Muscle layer of duodenum (tissue), 2 donors: Measurements from ENCODE around the gene TEX261.

ENCODE experiments used
- H3K27ac ChIP-seq: one replicate; pipeline ENCODE4 v1.7.0; 2013; ENCODE audit warnings: mild to moderate bottlenecking, low read length
- H3K27me3 ChIP-seq: one replicate; pipeline ENCODE4 v1.7.0; 2013; ENCODE audit warnings: low read depth, mild to moderate bottlenecking, control low read depth, low read length
- H3K36me3 ChIP-seq, 2 donors: one replicate each; pipeline ENCODE4 v1.7.0; 2013; ENCODE audit warnings: low read length in 2 of 2, control low read depth in 1 of 2, mild to moderate bottlenecking in 1 of 2; ENCODE audit not compliant: insufficient read depth in 2 of 2, control insufficient read depth in 1 of 2
- H3K4me1 ChIP-seq, 2 donors: one replicate each; pipeline ENCODE4 v1.7.0; 2013; ENCODE audit warnings: low read length in 2 of 2, mild to moderate bottlenecking in 2 of 2, control low read depth in 1 of 2, moderate library complexity in 1 of 2; ENCODE audit not compliant: insufficient read depth in 2 of 2, control insufficient read depth in 1 of 2
- H3K4me3 ChIP-seq, 2 donors: one replicate each; pipeline ENCODE4 v1.7.0; 2013; ENCODE audit warnings: low read length in 2 of 2, low read depth in 1 of 2, mild to moderate bottlenecking in 1 of 2
- H3K9me3 ChIP-seq, 2 donors: one replicate each; pipeline ENCODE4 v1.7.0; 2013; ENCODE audit warnings: low read length in 2 of 2, control low read depth in 1 of 2, mild to moderate bottlenecking in 1 of 2; ENCODE audit not compliant: control insufficient read depth in 1 of 2
- donor health status: healthy.

Gene TEX261

DNA sequence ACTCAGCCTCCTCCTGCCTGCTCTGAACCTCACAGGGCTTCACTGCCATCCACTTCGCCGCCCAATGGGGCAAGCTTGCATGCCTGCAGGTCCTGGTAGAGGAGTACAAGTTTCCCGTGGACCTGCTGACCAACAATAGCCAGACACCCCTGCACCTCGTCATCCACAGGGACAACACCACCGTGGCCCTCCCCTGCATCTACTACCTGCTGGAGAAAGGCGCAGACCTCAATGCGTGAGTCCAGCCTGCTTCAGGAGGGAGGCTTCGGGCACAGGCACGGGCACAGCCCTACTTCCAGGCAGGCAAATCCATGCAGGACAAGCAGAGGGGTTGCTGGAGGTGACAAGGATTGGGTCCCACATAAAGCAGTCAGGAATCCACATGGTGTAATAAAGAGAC, 15.0 kb downstream of the TEX261 start:
- Histone ChIP-seq H3K4me3 (no peak overlapping the region), H3K27ac (no peak overlapping the region), H3K27me3 (no peaks in the 10 kb centered on the region), H3K9me3 (no peaks in the 10 kb centered on the region), H3K4me1 (peaks cover 0 to 9% of the 10 kb centered on the region in 2 donors), H3K36me3 (no peaks in the 10 kb centered on the region)

DNA sequence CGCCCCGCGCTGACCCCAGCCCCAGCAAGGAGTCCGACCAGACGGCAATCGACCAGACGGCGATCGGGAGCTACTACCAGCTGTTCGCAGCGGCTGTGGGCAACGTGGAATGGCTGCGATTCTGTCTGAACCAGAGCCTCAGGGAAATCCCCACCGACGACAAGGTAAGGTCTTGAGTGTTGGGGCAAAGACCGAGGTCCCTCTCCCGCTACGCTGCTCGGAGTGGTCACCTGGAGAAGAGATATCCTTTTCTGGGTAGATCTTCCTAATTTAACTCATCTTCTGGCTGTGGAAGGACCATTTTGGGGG, 15.5 kb downstream of the TEX261 start:
- peak overlapping the region; percentile 18 to 73 for H3K4me3 ChIP-seq
- no peaks in the 10 kb centered on the region for H3K9me3 ChIP-seq
- peaks cover 0 to 9% of the 10 kb centered on the region in 2 donors for H3K4me1 ChIP-seq
- no peaks in the 10 kb centered on the region for H3K36me3 ChIP-seq
- no peaks in the 10 kb centered on the region for H3K27me3 ChIP-seq
- H3K27ac ChIP-seq: no peak overlapping the region

GRCh38 chr2:70978341-70979179, 16.1 kb downstream of the TEX261 start, which contains the start of gene ANKRD53:
TSS of gene ANKRD53 (plus strand) at chr2:70978630. CDS start at chr2:70978646, 16 bp downstream.
- H3K4me1 ChIP-seq: peaks cover 0 to 9% of the 10 kb centered on the region in 2 donors
- H3K27ac ChIP-seq: peak within 1 kb of the TSS; percentile 79
- peak within 1 kb of the TSS; percentile 73 to 80 for H3K4me3 ChIP-seq
- no peaks in the 10 kb centered on the region for H3K36me3 ChIP-seq
- no peaks in the 10 kb centered on the region for H3K27me3 ChIP-seq
- no peaks in the 10 kb centered on the region for H3K9me3 ChIP-seq

DNA sequence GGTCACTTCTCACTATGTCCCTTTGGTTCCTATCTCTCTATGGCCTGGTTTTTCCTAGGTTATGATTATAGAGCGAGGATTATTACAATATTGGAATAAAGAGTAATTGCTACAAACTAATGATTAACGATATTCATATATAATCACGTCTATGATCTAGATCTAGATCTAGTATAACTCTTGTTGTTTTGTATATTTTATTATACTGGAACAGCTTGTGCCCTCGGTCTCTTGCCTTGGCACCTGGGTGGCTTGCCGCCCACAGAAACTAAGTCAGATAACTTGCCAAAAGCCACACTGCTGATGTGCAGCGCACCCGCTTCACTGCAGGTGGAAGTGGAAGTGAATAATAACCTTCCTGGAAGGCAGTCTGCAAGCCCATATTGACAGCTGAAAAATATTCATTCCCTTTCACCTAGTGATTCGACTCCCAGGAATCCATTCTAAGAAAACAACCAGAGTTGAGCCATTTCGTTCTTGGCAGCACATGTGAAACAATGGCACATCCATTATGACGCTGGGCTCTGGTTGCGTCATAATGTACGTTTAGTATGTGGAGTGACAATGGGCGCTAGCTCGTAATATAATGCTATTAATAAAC, 17.0 kb downstream of the TEX261 start:
- H3K4me1 ChIP-seq: peaks cover 0 to 9% of the 10 kb centered on the region in 2 donors
- peak overlapping the region; percentile 73 to 80 for H3K4me3 ChIP-seq
- H3K27ac ChIP-seq: peak overlapping the region; percentile 79

DNA sequence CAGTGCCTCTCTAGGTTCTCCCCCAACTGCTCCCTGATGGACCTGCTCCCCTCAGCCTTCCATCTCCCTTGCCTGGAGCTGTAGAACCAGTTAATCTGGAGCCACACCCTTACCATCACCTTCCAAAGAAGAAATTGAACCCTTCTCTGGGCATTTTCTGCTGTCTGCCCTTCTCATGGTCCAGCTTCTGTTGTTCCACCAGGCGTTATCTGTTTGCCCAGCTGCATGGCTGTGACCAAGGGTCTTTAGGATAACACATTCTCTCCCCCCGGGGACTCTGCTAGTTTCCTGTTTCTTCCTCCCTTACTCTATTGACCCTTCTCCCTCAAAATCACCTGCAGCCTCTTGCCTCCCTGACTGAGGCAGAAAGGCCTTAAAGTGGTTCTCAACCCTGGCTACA, 19.4 kb downstream of the TEX261 start:
- Histone ChIP-seq H3K27ac (no peak overlapping the region), H3K36me3 (no peaks in the 10 kb centered on the region), H3K27me3 (no peaks in the 10 kb centered on the region), H3K4me1 (peaks cover 0 to 9% of the 10 kb centered on the region in 2 donors), H3K4me3 (no peak overlapping the region), H3K9me3 (no peaks in the 10 kb centered on the region)

More for the DNA sequence above, 17.0 kb downstream of the TEX261 start:
- no peaks in the 10 kb centered on the region for H3K36me3 ChIP-seq
- no peaks in the 10 kb centered on the region for H3K9me3 ChIP-seq
- no peaks in the 10 kb centered on the region for H3K27me3 ChIP-seq

GRCh38 chr2:70974592-70974991, 20.1 kb downstream of the TEX261 start:
- Histone ChIP-seq H3K4me3 (no peak overlapping the region), H3K27ac (no peak overlapping the region), H3K9me3 (no peaks in the 10 kb centered on the region), H3K36me3 (no peaks in the 10 kb centered on the region), H3K4me1 (peaks cover 0 to 9% of the 10 kb centered on the region in 2 donors), H3K27me3 (no peaks in the 10 kb centered on the region)

DNA sequence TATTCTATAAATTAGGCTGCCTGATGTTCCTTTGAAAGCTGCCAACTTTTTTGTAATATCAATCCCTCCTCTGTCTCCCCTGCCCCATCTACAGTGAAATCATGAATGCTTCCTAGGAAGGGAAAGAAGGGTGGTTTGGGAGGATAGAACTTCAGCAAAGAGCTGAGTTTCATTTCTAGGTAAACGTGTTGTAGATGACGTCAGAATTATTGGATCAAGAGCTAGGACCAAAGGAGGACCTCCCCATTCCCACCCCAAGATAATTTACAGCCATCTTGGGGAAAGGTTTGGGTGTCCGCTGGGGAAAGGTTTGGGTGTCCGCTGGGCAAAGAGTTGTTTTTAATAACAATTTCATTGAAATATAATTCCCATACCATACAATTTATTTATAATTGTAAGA, 27.5 kb downstream of the TEX261 start:
- Histone ChIP-seq H3K36me3 (no peaks in the 10 kb centered on the region), H3K9me3 (no peaks in the 10 kb centered on the region), H3K4me1 (peaks cover 0 to 12% of the 10 kb centered on the region in 2 donors), H3K4me3 (no peak overlapping the region), H3K27ac (no peak overlapping the region), H3K27me3 (peaks cover 6% of the 10 kb centered on the region)

- no peaks in the 10 kb centered on the region for H3K9me3 ChIP-seq
- H3K27ac ChIP-seq: no peak overlapping the region
- no peaks in the 10 kb centered on the region for H3K36me3 ChIP-seq
- peaks cover 0 to 12% of the 10 kb centered on the region in 2 donors for H3K4me1 ChIP-seq
- H3K4me3 ChIP-seq: no peak overlapping the region
- peaks cover 6% of the 10 kb centered on the region for H3K27me3 ChIP-seq
Measured at GRCh38 chr2:70966681-70967080, 28.0 kb downstream of the TEX261 start.

DNA sequence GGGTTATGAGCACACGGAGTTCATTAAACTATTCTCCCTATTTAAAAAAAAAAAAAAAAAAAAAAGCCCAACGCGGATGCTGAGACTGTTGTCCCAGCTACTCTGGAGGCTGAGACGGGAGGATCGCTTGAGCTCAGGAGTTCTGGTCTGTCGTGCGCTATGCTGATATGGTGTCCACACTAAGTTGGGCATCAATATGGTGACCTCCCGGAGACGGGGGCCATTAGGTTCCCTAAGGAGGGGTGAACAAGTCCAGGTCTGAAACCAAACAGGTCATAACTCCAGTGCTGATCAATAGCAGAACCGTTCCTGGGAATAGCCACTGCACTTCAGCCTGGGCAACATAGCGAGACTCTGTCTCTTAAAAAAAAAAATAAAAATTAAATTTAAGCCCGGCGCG, 29.2 kb downstream of the TEX261 start:
- Histone ChIP-seq H3K27me3 (peaks cover 6% of the 10 kb centered on the region), H3K27ac (no peak overlapping the region), H3K36me3 (no peaks in the 10 kb centered on the region), H3K4me3 (peak overlapping the region; percentile 44 to 64), H3K4me1 (peaks cover 0 to 12% of the 10 kb centered on the region in 2 donors), H3K9me3 (no peaks in the 10 kb centered on the region)

- Histone ChIP-seq H3K27ac (no peak overlapping the region), H3K36me3 (no peaks in the 10 kb centered on the region), H3K9me3 (no peaks in the 10 kb centered on the region), H3K4me3 (peak overlapping the region; percentile 44 to 64), H3K4me1 (peaks cover 0 to 12% of the 10 kb centered on the region in 2 donors), H3K27me3 (peaks cover 6% of the 10 kb centered on the region)
Measured at GRCh38 chr2:70964596-70965386, 29.9 kb downstream of the TEX261 start.

GRCh38 chr2:70964133-70964532, 30.5 kb downstream of the TEX261 start:
- Histone ChIP-seq H3K36me3 (no peaks in the 10 kb centered on the region), H3K27ac (no peak overlapping the region), H3K4me1 (peaks cover 0 to 12% of the 10 kb centered on the region in 2 donors), H3K9me3 (no peaks in the 10 kb centered on the region), H3K4me3 (no peak overlapping the region), H3K27me3 (peaks cover 6% of the 10 kb centered on the region)
